Keratinocyte (primary cell): Measurements from ENCODE around the gene SCYL3. TPM values are rescaled to one million over a fixed set of nuclear protein-coding genes. Genes with fewer than 3 reads are reported as not detected.

Experiments
- DNase-seq: peaks from one replicate; pipeline ENCODE4 v3.0.0-alpha.2; 2011; ENCODE audit warnings: low read depth, missing footprints, low spot score
- FAIRE-seq: peaks from 2 replicates; lab custom pipeline; 2011; peaks lifted over from hg19 to GRCh38; lab: Jason Lieb, UNC
- H2AFZ ChIP-seq: 2 replicates; pipeline ENCODE4 v1.6.0; 2012; ENCODE audit warnings: low read length, control low read depth, inconsistent platforms; ENCODE audit not compliant: control insufficient read depth
- H3K27ac ChIP-seq: 2 replicates; pipeline ENCODE4 v1.5.1; 2011; ENCODE audit warnings: low read length; ENCODE audit not compliant: control insufficient read depth, insufficient read depth
- H3K27me3 ChIP-seq: 3 replicates; pipeline ENCODE4 v1.6.0; 2011; ENCODE audit warnings: low read length; ENCODE audit not compliant: control insufficient read depth, insufficient read depth; ENCODE audit errors: extremely low read depth
- H3K36me3 ChIP-seq, 2 experiments: 2 replicates in 1 of 2; 3 replicates in 1 of 2; pipeline ENCODE4 v1.5.1; 2011; ENCODE audit warnings: low read length in 2 of 2, mild to moderate bottlenecking in 1 of 2; ENCODE audit not compliant: control insufficient read depth in 2 of 2, insufficient read depth in 2 of 2; ENCODE audit errors: extremely low read depth in 1 of 2
- H3K4me1 ChIP-seq: 3 replicates; pipeline ENCODE4 v1.5.1; 2011; ENCODE audit warnings: low read length; ENCODE audit not compliant: control insufficient read depth, insufficient read depth; ENCODE audit errors: extremely low read depth
- H3K4me2 ChIP-seq: 3 replicates; pipeline ENCODE4 v1.6.0; 2011; ENCODE audit warnings: low read depth, low read length; ENCODE audit not compliant: control insufficient read depth, insufficient read depth; ENCODE audit errors: extremely low read depth
- H3K4me3 ChIP-seq, 3 experiments: fragments of 200-600 bp in 1 of 3; sonication (generic) in 1 of 3; 2 replicates in 2 of 3; 3 replicates in 1 of 3; pipeline ENCODE4 v1.5.1; 2011 to 2016; ENCODE audit warnings: low read length in 3 of 3, mild to moderate bottlenecking in 3 of 3, control low read depth in 2 of 3, inconsistent platforms in 1 of 3, low read depth in 1 of 3, mixed read lengths in 1 of 3, mixed run types in 1 of 3, moderate library complexity in 1 of 3; ENCODE audit not compliant: control insufficient read depth in 2 of 3, insufficient read depth in 2 of 3; ENCODE audit errors: extremely low read depth in 1 of 3
- H3K79me2 ChIP-seq: 2 replicates; pipeline ENCODE4 v1.6.0; 2012; ENCODE audit warnings: low read length; ENCODE audit not compliant: control insufficient read depth, insufficient read depth
- H3K9ac ChIP-seq: 3 replicates; pipeline ENCODE4 v1.6.0; 2011; ENCODE audit warnings: low read length; ENCODE audit not compliant: control insufficient read depth, insufficient read depth; ENCODE audit errors: extremely low read depth
- H3K9me1 ChIP-seq: 3 replicates; pipeline ENCODE4 v1.6.0; 2011; ENCODE audit warnings: low read length; ENCODE audit not compliant: control insufficient read depth, insufficient read depth; ENCODE audit errors: extremely low read depth
- H3K9me3 ChIP-seq: 2 replicates; pipeline ENCODE4 v1.5.1; 2012; ENCODE audit warnings: low read depth, low read length; ENCODE audit not compliant: control insufficient read depth
- H4K20me1 ChIP-seq: 3 replicates; pipeline ENCODE4 v1.6.0; 2011; ENCODE audit warnings: low read length; ENCODE audit not compliant: control insufficient read depth, insufficient read depth; ENCODE audit errors: extremely low read depth
- CTCF ChIP-seq, 3 experiments: IDR thresholded peaks in 1 of 3; conservative IDR thresholded peaks in 1 of 3; optimal IDR thresholded peaks in 1 of 3; 2 replicates in 2 of 3; 3 replicates in 1 of 3; pipeline versions ENCODE3 to v1.5.1; 2011; ENCODE audit warnings: low read length in 3 of 3, mild to moderate bottlenecking in 3 of 3, moderate library complexity in 2 of 3, control low read depth in 1 of 3, inconsistent platforms in 1 of 3; ENCODE audit not compliant: insufficient read depth in 2 of 3; ENCODE audit errors: extremely low read depth in 1 of 3
- EZH2 ChIP-seq: IDR thresholded peaks from one replicate; pipeline ENCODE4 v1.6.1; 2012; ENCODE audit warnings: inconsistent platforms, mild to moderate bottlenecking, low read length, moderate library complexity
- dilution Hi-C: fragments of 300-500 bp; cut with MboI; formaldehyde crosslinking; loops from one replicate; pipeline ENCODE4 v1.7.0; 2020; ENCODE audit warnings: low sequenced_read_pairs; ENCODE audit not compliant: extremely low pct_ligation_motif_present
- polyA plus RNA-seq, 5 experiments: library from polyadenylated mRNA; depleted of rRNA in 3 of 5; stranded (reverse) in 3 of 5; stranded (forward) in 1 of 5; unstranded in 1 of 5; fragments of >200 nt; gene quantifications; 1 replicate in 1 of 5; 2 replicates in 3 of 5; 3 replicates in 1 of 5; pipeline versions ENCODE4 v1.2.1 to v1.2.3, GENCODE V29; 2011 to 2012; ENCODE audit warnings: missing spikeins in 2 of 5, low read depth in 1 of 5, low replicate concordance in 1 of 5

Gene SCYL3
- polyA plus RNA-seq, 1 donor (not counting 4 experiments of a cell fraction or from before 2014, with no cell fraction given) = 8.0 TPM

- FAIRE-seq (no peak), DNase-seq (no peak)
- no peak overlapping the region for H3K27ac ChIP-seq
- no peaks in the 10 kb centered on the region for H3K79me2 ChIP-seq
- H3K36me3 ChIP-seq = no peaks in the 10 kb centered on the region
- H3K4me1 ChIP-seq = peaks cover 14% of the 10 kb centered on the region
- no peaks in the 10 kb centered on the region for H3K9me1 ChIP-seq
- no peak overlapping the region for H2AFZ ChIP-seq
- no peaks in the 10 kb centered on the region for H3K9me3 ChIP-seq
- dilution Hi-C loops = no loop called here
- H3K9ac ChIP-seq = no peak overlapping the region
- H3K4me3 ChIP-seq = peak overlapping the region in 1 of 3 experiments; percentile 31
- H4K20me1 ChIP-seq = no peaks in the 10 kb centered on the region
- TF ChIP-seq CTCF (optimal IDR thresholded peaks at IDR 0.05 in 1 of 3, IDR thresholded peaks at IDR 0.05 in 1 of 3, conservative IDR thresholded peaks at IDR 0.05 in 1 of 3; ENCODE audit: extremely low read depth in 1 of 3, insufficient read depth in 2 of 3, low read length in 3 of 3) = no peak
- no peak for TF ChIP-seq EZH2
- H3K4me2 ChIP-seq = peak overlapping the region; percentile 66
- no peaks in the 10 kb centered on the region for H3K27me3 ChIP-seq
Observed at GRCh38 chr1:169914531-169914930, 20.8 kb upstream of the SCYL3 start.

GRCh38 chr1:169909499-169909898 lies 15.8 kb upstream of the SCYL3 start:
- TF ChIP-seq CTCF (optimal IDR thresholded peaks at IDR 0.05 in 1 of 3, IDR thresholded peaks at IDR 0.05 in 1 of 3, conservative IDR thresholded peaks at IDR 0.05 in 1 of 3; ENCODE audit: extremely low read depth in 1 of 3, insufficient read depth in 2 of 3, low read length in 3 of 3) (no peak), EZH2 (no peak)
- Histone ChIP-seq H3K4me2 (no peak overlapping the region), H3K4me3 (no peak overlapping the region), H3K4me1 (peaks cover 7% of the 10 kb centered on the region), H3K36me3 (no peaks in the 10 kb centered on the region), H3K9me1 (no peaks in the 10 kb centered on the region), H3K79me2 (no peaks in the 10 kb centered on the region), H3K27me3 (no peaks in the 10 kb centered on the region), H3K27ac (no peak overlapping the region), H4K20me1 (no peaks in the 10 kb centered on the region), H3K9me3 (no peaks in the 10 kb centered on the region), H3K9ac (no peak overlapping the region), H2AFZ (no peak overlapping the region)
- dilution Hi-C loops = no loop called here
- FAIRE-seq (no peak), DNase-seq (no peak)
